GM23338 (cell line): Measurements from ENCODE around the gene FBXO24. TPM values are rescaled to one million over a fixed set of nuclear protein-coding genes. Genes with fewer than 3 reads are reported as not detected.

ENCODE experiments used
- ATAC-seq: fragments of 200-7000 bp; cut with Tn5 transposase; 3 replicates; pipeline ENCODE4 v1.9.1; 2020
- DNase-seq: peaks from one replicate; pipeline ENCODE4 v3.0.0-alpha.2; 2015; ENCODE audit warnings: low spot score
- H2AFZ ChIP-seq: fragments of 200-600 bp; sonication (generic); 2 replicates; pipeline ENCODE4 v1.8.0; 2016; ENCODE audit warnings: antibody characterized with exemption, mild to moderate bottlenecking, moderate library complexity
- H3F3A ChIP-seq: fragments of 200-600 bp; sonication (generic); replicated peaks from 2 replicates; pipeline ENCODE4 v1.8.0; 2017; ENCODE audit warnings: antibody characterized with exemption, mixed run types, low read depth
- H3K27ac ChIP-seq: fragments of 200-600 bp; sonication (generic); 2 replicates; pipeline ENCODE4 v1.6.1; 2016; ENCODE audit warnings: low read depth
- H3K27me3 ChIP-seq: fragments of 200-600 bp; sonication (generic); 2 replicates; pipeline ENCODE4 v1.8.0; 2016; ENCODE audit warnings: mild to moderate bottlenecking, mixed run types, moderate library complexity; ENCODE audit not compliant: insufficient read depth
- H3K36me3 ChIP-seq: fragments of 200-600 bp; sonication (generic); 2 replicates; pipeline ENCODE4 v1.8.0; 2016; ENCODE audit warnings: mild to moderate bottlenecking; ENCODE audit not compliant: insufficient read depth
- H3K4me1 ChIP-seq: fragments of 200-600 bp; sonication (generic); 2 replicates; pipeline ENCODE4 v1.8.0; 2016; ENCODE audit warnings: mild to moderate bottlenecking, moderate library complexity; ENCODE audit not compliant: insufficient read depth
- H3K4me2 ChIP-seq: fragments of 200-600 bp; sonication (generic); 2 replicates; pipeline ENCODE4 v1.7.1; 2017; ENCODE audit warnings: mixed run types
- H3K4me3 ChIP-seq: fragments of 200-600 bp; sonication (generic); 2 replicates; pipeline ENCODE4 v1.6.1; 2016; ENCODE audit warnings: mixed run types
- H3K79me2 ChIP-seq: fragments of 200-600 bp; sonication (generic); replicated peaks from 2 replicates; pipeline ENCODE4 v1.8.0; 2017; ENCODE audit warnings: mild to moderate bottlenecking; ENCODE audit not compliant: insufficient read depth
- H3K9me2 ChIP-seq: fragments of 200-600 bp; sonication (generic); 2 replicates; pipeline ENCODE4 v1.8.0; 2017; ENCODE audit not compliant: insufficient read depth
- H4K20me1 ChIP-seq: fragments of 200-600 bp; sonication (generic); replicated peaks from 2 replicates; pipeline ENCODE4 v1.8.0; 2017; ENCODE audit warnings: mild to moderate bottlenecking; ENCODE audit not compliant: insufficient read depth
- H3K27ac Mint-ChIP-seq: 2 replicates; pipeline ENCODE4 v1.8.0; 2020; ENCODE audit warnings: inconsistent platforms, mild to moderate bottlenecking, moderate library complexity, mixed read lengths
- H3K27me3 Mint-ChIP-seq: 3 replicates; pipeline ENCODE4 v1.8.0; 2022; ENCODE audit warnings: low read depth, mild to moderate bottlenecking, moderate library complexity, mixed read lengths, inconsistent platforms; ENCODE audit not compliant: insufficient read depth, poor library complexity
- H3K36me3 Mint-ChIP-seq: 3 replicates; pipeline ENCODE4 v1.8.0; 2021; ENCODE audit warnings: low read depth, mild to moderate bottlenecking, inconsistent platforms, moderate library complexity, mixed read lengths
- H3K4me1 Mint-ChIP-seq: 3 replicates; pipeline ENCODE4 v1.8.0; 2020; ENCODE audit warnings: mild to moderate bottlenecking, inconsistent platforms, mixed read lengths
- H3K4me3 Mint-ChIP-seq: 3 replicates; pipeline ENCODE4 v1.8.0; 2021; ENCODE audit warnings: moderate library complexity, mild to moderate bottlenecking, inconsistent platforms, mixed read lengths
- H3K9me3 Mint-ChIP-seq: 3 replicates; pipeline ENCODE4 v1.8.0; 2020; ENCODE audit warnings: moderate library complexity, mild to moderate bottlenecking, inconsistent platforms, mixed read lengths
- CREB1 ChIP-seq: fragments of 250-450 bp; sonication (Bioruptor Pico); IDR thresholded peaks from 2 replicates; pipeline ENCODE4 v1.5.0; 2020; ENCODE audit warnings: low read depth, mild to moderate bottlenecking, moderate library complexity
- EZH2 ChIP-seq: fragments of 200-600 bp; sonication (generic); IDR thresholded peaks from one replicate; pipeline ENCODE4 v1.8.0; 2017; ENCODE audit warnings: antibody characterized with exemption, mild to moderate bottlenecking, low read depth; ENCODE audit not compliant: unreplicated experiment
- EZH2phosphoT487 ChIP-seq: fragments of 200-600 bp; sonication (generic); IDR thresholded peaks from one replicate; pipeline ENCODE4 v1.8.1; 2018; ENCODE audit warnings: antibody characterized with exemption; ENCODE audit not compliant: unreplicated experiment
- JUNB ChIP-seq: IDR thresholded peaks from one replicate; pipeline ENCODE4 v1.6.1; 2016; ENCODE audit warnings: antibody characterized with exemption; ENCODE audit not compliant: unreplicated experiment
- NANOG ChIP-seq: IDR thresholded peaks from 2 replicates; pipeline ENCODE4 v1.6.1; 2016; ENCODE audit warnings: antibody characterized with exemption, borderline replicate concordance
- POLR2AphosphoS5 ChIP-seq: IDR thresholded peaks from 2 replicates; pipeline ENCODE4 v1.6.1; 2016; ENCODE audit warnings: antibody characterized with exemption, low read depth
- STAT1 ChIP-seq: IDR thresholded peaks from one replicate; pipeline ENCODE4 v1.6.1; 2016; ENCODE audit warnings: antibody characterized with exemption; ENCODE audit not compliant: unreplicated experiment
- ZNF114 ChIP-seq: fragments of 250-450 bp; sonication (Bioruptor Pico); IDR thresholded peaks from 2 replicates; pipeline ENCODE4 v1.5.0; 2020; ENCODE audit warnings: mild to moderate bottlenecking, moderate library complexity
- ZNF331 ChIP-seq: fragments of 250-450 bp; sonication (Bioruptor Pico); IDR thresholded peaks from 2 replicates; pipeline ENCODE4 v1.5.0; 2020; ENCODE audit warnings: low read depth, mild to moderate bottlenecking, moderate library complexity
- polyA plus RNA-seq: library from polyadenylated mRNA; unstranded; fragments of >200 nt; fragmentation: Nextera tagmentation; extraction: Ambion mirVana; gene quantifications from 2 replicates; pipeline ENCODE4 v1.2.1, GENCODE V29; 2016
- total RNA-seq: library from RNA; depleted of rRNA; stranded (reverse); fragments of >200 nt; shearing (Covaris generic); gene quantifications from 2 replicates; pipeline ENCODE4 v1.2.3, GENCODE V29; 2014
- TF ChIP-seq, protein P1 (sequence below): IDR thresholded peaks from one replicate; pipeline ENCODE4 v1.6.1; 2018; ENCODE audit warnings: antibody characterized with exemption; ENCODE audit not compliant: unreplicated experiment
- TF ChIP-seq, protein P2 (sequence below): fragments of 250-450 bp; sonication (Bioruptor Pico); IDR thresholded peaks from 2 replicates; pipeline ENCODE4 v1.5.0; 2020; ENCODE audit warnings: mild to moderate bottlenecking, moderate library complexity
- TF ChIP-seq, protein P3 (sequence below): IDR thresholded peaks from 2 replicates; pipeline ENCODE4 v1.6.1; 2016; ENCODE audit warnings: antibody characterized with exemption
- TF ChIP-seq, protein P4 (sequence below), 2 experiments: fragments of 200-600 bp in 1 of 2; sonication (generic) in 1 of 2; conservative IDR thresholded peaks; 2 replicates each; pipeline versions ENCODE4 v1.5.1 to v1.6.1; 2016 to 2017; ENCODE audit warnings: antibody characterized with exemption in 2 of 2, low read depth in 2 of 2, mild to moderate bottlenecking in 2 of 2, moderate library complexity in 1 of 2

FBXO24 gene
- total and polyA plus RNA-seq, 2 experiments from 2014 or later, result 2.1 to 2.4 TPM

DNA sequence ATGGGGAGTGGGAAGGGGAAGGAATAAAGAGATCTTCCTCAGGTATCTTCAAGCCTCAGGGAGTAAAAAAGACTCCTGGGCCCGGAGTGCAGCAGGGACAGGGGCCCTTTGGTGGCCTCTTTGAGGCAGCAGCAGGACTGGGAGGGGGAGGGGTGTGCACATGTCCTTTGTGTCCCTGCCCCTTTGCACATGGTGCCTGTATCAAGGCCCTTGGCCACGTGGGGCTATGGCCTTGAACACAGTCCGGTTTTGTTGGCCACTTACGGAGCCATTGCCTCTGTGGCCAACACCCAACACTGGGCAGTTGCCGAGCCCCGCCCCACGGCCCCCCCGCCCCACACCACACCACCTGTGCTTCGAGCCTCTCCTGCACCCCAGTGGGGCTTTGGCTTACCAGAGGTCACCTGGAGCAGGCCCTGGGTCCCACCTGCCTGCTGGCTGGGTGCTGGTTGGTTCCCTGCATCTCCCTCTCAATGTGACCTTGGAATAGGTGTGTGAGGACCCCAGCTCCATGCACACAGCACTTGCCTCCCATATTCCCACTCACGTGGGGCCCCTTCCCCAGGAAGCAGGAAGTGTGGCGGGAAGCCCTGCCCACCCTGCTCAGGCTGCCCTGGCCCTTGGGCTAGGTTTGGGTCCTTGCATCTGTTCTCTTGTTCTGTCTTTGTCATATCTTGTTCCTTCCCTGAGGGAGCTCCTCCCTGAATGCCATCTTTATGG lies 17.8 kb upstream of the FBXO24 start:
- ATAC-seq, result no peak

More for the DNA sequence above, 17.8 kb upstream of the FBXO24 start:
- peaks cover 4% of the 10 kb centered on the region for H3K36me3 Mint-ChIP-seq
- Histone ChIP-seq H4K20me1 (no peaks in the 10 kb centered on the region), H3K36me3 (no peaks in the 10 kb centered on the region), H3K4me2 (0 out of 2 replicates have a peak overlapping the region, but pooled peaks have one; percentile 89), H3K27me3 (peaks cover 13% of the 10 kb centered on the region; the same call in 1 of the 2 replicates), H3K4me3 (no peak overlapping the region), H3F3A (peaks cover 12% of the 10 kb centered on the region; the same call in 1 of the 2 replicates), H3K79me2 (no peaks in the 10 kb centered on the region), H3K9me2 (no peaks in the 10 kb centered on the region), H3K27ac (no peak overlapping the region), H2AFZ (no peak overlapping the region), H3K4me1 (peaks cover 36% of the 10 kb centered on the region)
- H3K9me3 Mint-ChIP-seq, result no peaks in the 10 kb centered on the region
- TF ChIP-seq, protein P1, sequence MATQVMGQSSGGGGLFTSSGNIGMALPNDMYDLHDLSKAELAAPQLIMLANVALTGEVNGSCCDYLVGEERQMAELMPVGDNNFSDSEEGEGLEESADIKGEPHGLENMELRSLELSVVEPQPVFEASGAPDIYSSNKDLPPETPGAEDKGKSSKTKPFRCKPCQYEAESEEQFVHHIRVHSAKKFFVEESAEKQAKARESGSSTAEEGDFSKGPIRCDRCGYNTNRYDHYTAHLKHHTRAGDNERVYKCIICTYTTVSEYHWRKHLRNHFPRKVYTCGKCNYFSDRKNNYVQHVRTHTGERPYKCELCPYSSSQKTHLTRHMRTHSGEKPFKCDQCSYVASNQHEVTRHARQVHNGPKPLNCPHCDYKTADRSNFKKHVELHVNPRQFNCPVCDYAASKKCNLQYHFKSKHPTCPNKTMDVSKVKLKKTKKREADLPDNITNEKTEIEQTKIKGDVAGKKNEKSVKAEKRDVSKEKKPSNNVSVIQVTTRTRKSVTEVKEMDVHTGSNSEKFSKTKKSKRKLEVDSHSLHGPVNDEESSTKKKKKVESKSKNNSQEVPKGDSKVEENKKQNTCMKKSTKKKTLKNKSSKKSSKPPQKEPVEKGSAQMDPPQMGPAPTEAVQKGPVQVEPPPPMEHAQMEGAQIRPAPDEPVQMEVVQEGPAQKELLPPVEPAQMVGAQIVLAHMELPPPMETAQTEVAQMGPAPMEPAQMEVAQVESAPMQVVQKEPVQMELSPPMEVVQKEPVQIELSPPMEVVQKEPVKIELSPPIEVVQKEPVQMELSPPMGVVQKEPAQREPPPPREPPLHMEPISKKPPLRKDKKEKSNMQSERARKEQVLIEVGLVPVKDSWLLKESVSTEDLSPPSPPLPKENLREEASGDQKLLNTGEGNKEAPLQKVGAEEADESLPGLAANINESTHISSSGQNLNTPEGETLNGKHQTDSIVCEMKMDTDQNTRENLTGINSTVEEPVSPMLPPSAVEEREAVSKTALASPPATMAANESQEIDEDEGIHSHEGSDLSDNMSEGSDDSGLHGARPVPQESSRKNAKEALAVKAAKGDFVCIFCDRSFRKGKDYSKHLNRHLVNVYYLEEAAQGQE, result no peak
- TF ChIP-seq POLR2AphosphoS5 (no peak), NANOG (no peak), STAT1 (no peak), JUNB (no peak), EZH2 (no peak), CREB1 (CRISPR knock-in tag) (no peak), EZH2phosphoT487 (no peak), ZNF331 (no peak), ZNF114 (no peak)
- TF ChIP-seq, protein P2, sequence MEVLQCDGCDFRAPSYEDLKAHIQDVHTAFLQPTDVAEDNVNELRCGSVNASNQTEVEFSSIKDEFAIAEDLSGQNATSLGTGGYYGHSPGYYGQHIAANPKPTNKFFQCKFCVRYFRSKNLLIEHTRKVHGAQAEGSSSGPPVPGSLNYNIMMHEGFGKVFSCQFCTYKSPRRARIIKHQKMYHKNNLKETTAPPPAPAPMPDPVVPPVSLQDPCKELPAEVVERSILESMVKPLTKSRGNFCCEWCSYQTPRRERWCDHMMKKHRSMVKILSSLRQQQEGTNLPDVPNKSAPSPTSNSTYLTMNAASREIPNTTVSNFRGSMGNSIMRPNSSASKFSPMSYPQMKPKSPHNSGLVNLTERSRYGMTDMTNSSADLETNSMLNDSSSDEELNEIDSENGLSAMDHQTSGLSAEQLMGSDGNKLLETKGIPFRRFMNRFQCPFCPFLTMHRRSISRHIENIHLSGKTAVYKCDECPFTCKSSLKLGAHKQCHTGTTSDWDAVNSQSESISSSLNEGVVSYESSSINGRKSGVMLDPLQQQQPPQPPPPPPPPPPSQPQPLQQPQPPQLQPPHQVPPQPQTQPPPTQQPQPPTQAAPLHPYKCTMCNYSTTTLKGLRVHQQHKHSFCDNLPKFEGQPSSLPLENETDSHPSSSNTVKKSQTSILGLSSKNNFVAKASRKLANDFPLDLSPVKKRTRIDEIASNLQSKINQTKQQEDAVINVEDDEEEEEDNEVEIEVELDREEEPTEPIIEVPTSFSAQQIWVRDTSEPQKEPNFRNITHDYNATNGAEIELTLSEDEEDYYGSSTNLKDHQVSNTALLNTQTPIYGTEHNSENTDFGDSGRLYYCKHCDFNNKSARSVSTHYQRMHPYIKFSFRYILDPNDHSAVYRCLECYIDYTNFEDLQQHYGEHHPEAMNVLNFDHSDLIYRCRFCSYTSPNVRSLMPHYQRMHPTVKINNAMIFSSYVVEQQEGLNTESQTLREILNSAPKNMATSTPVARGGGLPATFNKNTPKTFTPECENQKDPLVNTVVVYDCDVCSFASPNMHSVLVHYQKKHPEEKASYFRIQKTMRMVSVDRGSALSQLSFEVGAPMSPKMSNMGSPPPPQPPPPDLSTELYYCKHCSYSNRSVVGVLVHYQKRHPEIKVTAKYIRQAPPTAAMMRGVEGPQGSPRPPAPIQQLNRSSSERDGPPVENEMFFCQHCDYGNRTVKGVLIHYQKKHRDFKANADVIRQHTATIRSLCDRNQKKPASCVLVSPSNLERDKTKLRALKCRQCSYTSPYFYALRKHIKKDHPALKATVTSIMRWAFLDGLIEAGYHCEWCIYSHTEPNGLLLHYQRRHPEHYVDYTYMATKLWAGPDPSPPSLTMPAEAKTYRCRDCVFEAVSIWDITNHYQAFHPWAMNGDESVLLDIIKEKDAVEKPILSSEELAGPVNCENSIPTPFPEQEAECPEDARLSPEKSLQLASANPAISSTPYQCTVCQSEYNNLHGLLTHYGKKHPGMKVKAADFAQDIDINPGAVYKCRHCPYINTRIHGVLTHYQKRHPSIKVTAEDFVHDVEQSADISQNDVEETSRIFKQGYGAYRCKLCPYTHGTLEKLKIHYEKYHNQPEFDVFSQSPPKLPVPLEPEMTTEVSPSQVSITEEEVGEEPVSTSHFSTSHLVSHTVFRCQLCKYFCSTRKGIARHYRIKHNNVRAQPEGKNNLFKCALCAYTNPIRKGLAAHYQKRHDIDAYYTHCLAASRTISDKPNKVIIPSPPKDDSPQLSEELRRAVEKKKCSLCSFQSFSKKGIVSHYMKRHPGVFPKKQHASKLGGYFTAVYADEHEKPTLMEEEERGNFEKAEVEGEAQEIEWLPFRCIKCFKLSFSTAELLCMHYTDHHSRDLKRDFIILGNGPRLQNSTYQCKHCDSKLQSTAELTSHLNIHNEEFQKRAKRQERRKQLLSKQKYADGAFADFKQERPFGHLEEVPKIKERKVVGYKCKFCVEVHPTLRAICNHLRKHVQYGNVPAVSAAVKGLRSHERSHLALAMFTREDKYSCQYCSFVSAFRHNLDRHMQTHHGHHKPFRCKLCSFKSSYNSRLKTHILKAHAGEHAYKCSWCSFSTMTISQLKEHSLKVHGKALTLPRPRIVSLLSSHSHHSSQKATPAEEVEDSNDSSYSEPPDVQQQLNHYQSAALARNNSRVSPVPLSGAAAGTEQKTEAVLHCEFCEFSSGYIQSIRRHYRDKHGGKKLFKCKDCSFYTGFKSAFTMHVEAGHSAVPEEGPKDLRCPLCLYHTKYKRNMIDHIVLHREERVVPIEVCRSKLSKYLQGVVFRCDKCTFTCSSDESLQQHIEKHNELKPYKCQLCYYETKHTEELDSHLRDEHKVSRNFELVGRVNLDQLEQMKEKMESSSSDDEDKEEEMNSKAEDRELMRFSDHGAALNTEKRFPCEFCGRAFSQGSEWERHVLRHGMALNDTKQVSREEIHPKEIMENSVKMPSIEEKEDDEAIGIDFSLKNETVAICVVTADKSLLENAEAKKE (CRISPR knock-in tag), result no peak
- TF ChIP-seq, protein P3, sequence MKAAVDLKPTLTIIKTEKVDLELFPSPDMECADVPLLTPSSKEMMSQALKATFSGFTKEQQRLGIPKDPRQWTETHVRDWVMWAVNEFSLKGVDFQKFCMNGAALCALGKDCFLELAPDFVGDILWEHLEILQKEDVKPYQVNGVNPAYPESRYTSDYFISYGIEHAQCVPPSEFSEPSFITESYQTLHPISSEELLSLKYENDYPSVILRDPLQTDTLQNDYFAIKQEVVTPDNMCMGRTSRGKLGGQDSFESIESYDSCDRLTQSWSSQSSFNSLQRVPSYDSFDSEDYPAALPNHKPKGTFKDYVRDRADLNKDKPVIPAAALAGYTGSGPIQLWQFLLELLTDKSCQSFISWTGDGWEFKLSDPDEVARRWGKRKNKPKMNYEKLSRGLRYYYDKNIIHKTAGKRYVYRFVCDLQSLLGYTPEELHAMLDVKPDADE, result no peak
- TF ChIP-seq, protein P4, sequence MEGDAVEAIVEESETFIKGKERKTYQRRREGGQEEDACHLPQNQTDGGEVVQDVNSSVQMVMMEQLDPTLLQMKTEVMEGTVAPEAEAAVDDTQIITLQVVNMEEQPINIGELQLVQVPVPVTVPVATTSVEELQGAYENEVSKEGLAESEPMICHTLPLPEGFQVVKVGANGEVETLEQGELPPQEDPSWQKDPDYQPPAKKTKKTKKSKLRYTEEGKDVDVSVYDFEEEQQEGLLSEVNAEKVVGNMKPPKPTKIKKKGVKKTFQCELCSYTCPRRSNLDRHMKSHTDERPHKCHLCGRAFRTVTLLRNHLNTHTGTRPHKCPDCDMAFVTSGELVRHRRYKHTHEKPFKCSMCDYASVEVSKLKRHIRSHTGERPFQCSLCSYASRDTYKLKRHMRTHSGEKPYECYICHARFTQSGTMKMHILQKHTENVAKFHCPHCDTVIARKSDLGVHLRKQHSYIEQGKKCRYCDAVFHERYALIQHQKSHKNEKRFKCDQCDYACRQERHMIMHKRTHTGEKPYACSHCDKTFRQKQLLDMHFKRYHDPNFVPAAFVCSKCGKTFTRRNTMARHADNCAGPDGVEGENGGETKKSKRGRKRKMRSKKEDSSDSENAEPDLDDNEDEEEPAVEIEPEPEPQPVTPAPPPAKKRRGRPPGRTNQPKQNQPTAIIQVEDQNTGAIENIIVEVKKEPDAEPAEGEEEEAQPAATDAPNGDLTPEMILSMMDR (conservative IDR thresholded peaks at IDR 0.05; ENCODE audit: low read depth in 2 of 2), result no peak
- peaks cover 42% of the 10 kb centered on the region for H3K27me3 Mint-ChIP-seq
- no peak for DNase-seq
- H3K4me3 Mint-ChIP-seq, result peak overlapping the region; percentile 67; the same call in 1 of the 3 replicates
- peaks cover 47% of the 10 kb centered on the region for H3K4me1 Mint-ChIP-seq
- no peak overlapping the region for H3K27ac Mint-ChIP-seq
